ENCODE results near the gene CRYBG1.

DNA sequence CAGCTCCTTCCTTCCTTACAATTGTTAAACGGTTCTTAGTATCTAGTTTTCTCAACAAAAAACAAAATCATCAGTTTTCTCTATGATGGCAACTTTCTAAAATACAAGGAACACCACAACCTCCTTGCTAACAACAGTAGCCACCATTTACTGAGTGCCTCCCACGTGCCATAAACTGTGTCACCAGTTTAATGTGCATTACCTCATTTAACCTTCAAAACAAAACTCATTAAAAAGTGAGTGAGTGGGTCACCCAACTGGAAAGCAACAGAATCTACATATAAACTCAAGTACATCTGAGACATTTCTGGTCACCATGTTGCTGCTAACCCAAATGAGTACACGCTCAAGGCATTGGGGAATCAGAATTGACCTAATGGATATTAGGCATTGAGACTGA, 257.8 kb downstream of the CRYBG1 start:
- TF ChIP-seq, protein P1, sequence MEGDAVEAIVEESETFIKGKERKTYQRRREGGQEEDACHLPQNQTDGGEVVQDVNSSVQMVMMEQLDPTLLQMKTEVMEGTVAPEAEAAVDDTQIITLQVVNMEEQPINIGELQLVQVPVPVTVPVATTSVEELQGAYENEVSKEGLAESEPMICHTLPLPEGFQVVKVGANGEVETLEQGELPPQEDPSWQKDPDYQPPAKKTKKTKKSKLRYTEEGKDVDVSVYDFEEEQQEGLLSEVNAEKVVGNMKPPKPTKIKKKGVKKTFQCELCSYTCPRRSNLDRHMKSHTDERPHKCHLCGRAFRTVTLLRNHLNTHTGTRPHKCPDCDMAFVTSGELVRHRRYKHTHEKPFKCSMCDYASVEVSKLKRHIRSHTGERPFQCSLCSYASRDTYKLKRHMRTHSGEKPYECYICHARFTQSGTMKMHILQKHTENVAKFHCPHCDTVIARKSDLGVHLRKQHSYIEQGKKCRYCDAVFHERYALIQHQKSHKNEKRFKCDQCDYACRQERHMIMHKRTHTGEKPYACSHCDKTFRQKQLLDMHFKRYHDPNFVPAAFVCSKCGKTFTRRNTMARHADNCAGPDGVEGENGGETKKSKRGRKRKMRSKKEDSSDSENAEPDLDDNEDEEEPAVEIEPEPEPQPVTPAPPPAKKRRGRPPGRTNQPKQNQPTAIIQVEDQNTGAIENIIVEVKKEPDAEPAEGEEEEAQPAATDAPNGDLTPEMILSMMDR (conservative IDR thresholded peaks at IDR 0.05; ENCODE audit: low read depth, low read length), result no peak
- TF ChIP-seq MAFK (IDR thresholded peaks at IDR 0.05; ENCODE audit: low read depth, low read length), result no peak
- no peak for TF ChIP-seq BHLHE40 (IDR thresholded peaks at IDR 0.05; ENCODE audit: low read depth, low read length)
- no peak for TF ChIP-seq RFX5 (IDR thresholded peaks at IDR 0.05; ENCODE audit: low read depth, low read length)
- no peak for TF ChIP-seq POLR2A (IDR thresholded peaks at IDR 0.05; ENCODE audit: low read depth, low read length)
- TF ChIP-seq MXI1 (IDR thresholded peaks at IDR 0.05; ENCODE audit: borderline replicate concordance, low read depth, low read length), result no peak
- TF ChIP-seq CHD1 (IDR thresholded peaks at IDR 0.05; ENCODE audit: low read depth, low read length), result no peak
- TF ChIP-seq, protein P2, sequence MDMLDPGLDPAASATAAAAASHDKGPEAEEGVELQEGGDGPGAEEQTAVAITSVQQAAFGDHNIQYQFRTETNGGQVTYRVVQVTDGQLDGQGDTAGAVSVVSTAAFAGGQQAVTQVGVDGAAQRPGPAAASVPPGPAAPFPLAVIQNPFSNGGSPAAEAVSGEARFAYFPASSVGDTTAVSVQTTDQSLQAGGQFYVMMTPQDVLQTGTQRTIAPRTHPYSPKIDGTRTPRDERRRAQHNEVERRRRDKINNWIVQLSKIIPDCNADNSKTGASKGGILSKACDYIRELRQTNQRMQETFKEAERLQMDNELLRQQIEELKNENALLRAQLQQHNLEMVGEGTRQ (IDR thresholded peaks at IDR 0.05; ENCODE audit: low read depth, low read length), result no peak
- TF ChIP-seq FOS (IDR thresholded peaks at IDR 0.05; ENCODE audit: low read depth, low read length), result no peak
- no peak for TF ChIP-seq RCOR1 (IDR thresholded peaks at IDR 0.05; ENCODE audit: insufficient replicate concordance, low read length)

Data from IMR-90 (cell line).